Endothelial cell of umbilical vein (primary cell): Measurements from ENCODE around the gene RAB3C.

Experiments
- CTCF ChIP-seq, 2 donors: IDR thresholded peaks; 1 replicate in 1 of 2; 2 replicates in 1 of 2; pipeline ENCODE4 v1.5.1; 2011; ENCODE audit warnings: low read length in 2 of 2, mild to moderate bottlenecking in 2 of 2, moderate library complexity in 2 of 2, control low read depth in 1 of 2, inconsistent platforms in 1 of 2, low read depth in 1 of 2; ENCODE audit not compliant: insufficient read depth in 1 of 2; ENCODE audit errors: extremely low read depth in 1 of 2
- POLR2A ChIP-seq: IDR thresholded peaks from 2 replicates; pipeline ENCODE4 v1.6.1; 2012; ENCODE audit warnings: low read depth, mild to moderate bottlenecking, control low read depth, low read length
- POLR2AphosphoS5 ChIP-seq: IDR thresholded peaks from 2 replicates; pipeline ENCODE4 v1.6.1; 2012; ENCODE audit warnings: low read depth, mild to moderate bottlenecking, control low read depth, low read length, moderate library complexity; ENCODE audit not compliant: insufficient read depth

DNA sequence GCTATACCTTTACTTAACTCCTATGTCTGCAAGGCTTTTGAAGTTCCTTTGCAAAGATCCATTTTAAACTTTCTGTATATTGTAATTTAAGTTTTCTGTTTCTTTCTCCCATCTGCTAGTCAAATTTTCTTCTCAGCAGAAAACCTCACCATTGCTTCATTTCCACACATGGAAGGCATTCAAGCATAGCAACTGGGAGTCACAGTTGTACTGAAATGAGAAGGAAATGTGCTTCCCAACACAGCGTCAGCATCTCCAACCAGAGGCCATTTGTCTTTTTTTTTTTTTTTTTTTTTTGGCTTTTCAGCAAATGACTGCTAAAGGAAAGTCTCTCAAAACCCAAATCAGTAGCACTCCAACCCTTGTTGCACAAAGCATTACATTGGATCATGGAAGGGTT lies 92.5 kb downstream of the RAB3C start:
- no peak for TF ChIP-seq CTCF (IDR thresholded peaks at IDR 0.05; ENCODE audit: extremely low read depth in 1 of 2, insufficient read depth in 1 of 2, low read depth in 1 of 2, low read length in 2 of 2)
- TF ChIP-seq POLR2AphosphoS5 = no peak
- no peak for TF ChIP-seq POLR2A
